Neural crest cell (in vitro differentiated cells): ENCODE results near the gene AK8. TPM values are rescaled to one million over a fixed set of nuclear protein-coding genes. Genes with fewer than 3 reads are reported as not detected.

ENCODE experiments used
- DNase-seq: peaks from one replicate; pipeline ENCODE4 v3.0.0; 2021; ENCODE audit warnings: low read depth, mixed read lengths, low spot score
- H3K27ac Mint-ChIP-seq: one replicate; pipeline ENCODE4 v1.8.0; 2021; ENCODE audit warnings: mild to moderate bottlenecking, mixed read lengths; ENCODE audit not compliant: unreplicated experiment
- H3K27me3 Mint-ChIP-seq: 2 replicates; pipeline ENCODE4 v1.8.0; 2021; ENCODE audit warnings: low read depth, mild to moderate bottlenecking, mixed read lengths
- H3K36me3 Mint-ChIP-seq: 2 replicates; pipeline ENCODE4 v1.8.0; 2021; ENCODE audit warnings: low read depth, mild to moderate bottlenecking, mixed read lengths
- H3K4me1 Mint-ChIP-seq: 2 replicates; pipeline ENCODE4 v1.8.0; 2021; ENCODE audit warnings: mixed read lengths
- H3K4me3 Mint-ChIP-seq: one replicate; pipeline ENCODE4 v1.8.0; 2021; ENCODE audit warnings: mild to moderate bottlenecking, mixed read lengths
- H3K9me3 Mint-ChIP-seq: 2 replicates; pipeline ENCODE4 v1.8.0; 2021; ENCODE audit warnings: mixed read lengths
- CTCF ChIP-seq: fragments of 200-600 bp; sonication (generic); conservative IDR thresholded peaks from 2 replicates; pipeline ENCODE4 v1.5.0; 2021; ENCODE audit warnings: antibody characterized with exemption, mild to moderate bottlenecking
- total RNA-seq: library from RNA; stranded (reverse); gene quantifications from 2 replicates; pipeline ENCODE4 v1.2.1, GENCODE V29; 2021

Gene AK8
- total RNA-seq, 1 donor from 2014 or later, result 0.96 TPM

- Mint-ChIP-seq H3K27ac (no peak overlapping the region), H3K9me3 (peaks cover 10% of the 10 kb centered on the region), H3K4me1 (no peaks in the 10 kb centered on the region), H3K36me3 (peaks cover 5% of the 10 kb centered on the region), H3K4me3 (no peak overlapping the region), H3K27me3 (peaks cover 5% of the 10 kb centered on the region)
- no peak for TF ChIP-seq CTCF
- DNase-seq, result no peak
Observed at GRCh38 chr9:132702254-132702653, 175.8 kb downstream of the AK8 start.

- Mint-ChIP-seq H3K4me3 (no peak overlapping the region), H3K36me3 (peaks cover 13% of the 10 kb centered on the region), H3K27ac (no peak overlapping the region), H3K9me3 (peaks cover 20% of the 10 kb centered on the region), H3K4me1 (no peaks in the 10 kb centered on the region), H3K27me3 (no peaks in the 10 kb centered on the region)
- no peak for TF ChIP-seq CTCF
- DNase-seq, result no peak
Observed at GRCh38 chr9:132699956-132700355, 178.1 kb downstream of the AK8 start.

DNA sequence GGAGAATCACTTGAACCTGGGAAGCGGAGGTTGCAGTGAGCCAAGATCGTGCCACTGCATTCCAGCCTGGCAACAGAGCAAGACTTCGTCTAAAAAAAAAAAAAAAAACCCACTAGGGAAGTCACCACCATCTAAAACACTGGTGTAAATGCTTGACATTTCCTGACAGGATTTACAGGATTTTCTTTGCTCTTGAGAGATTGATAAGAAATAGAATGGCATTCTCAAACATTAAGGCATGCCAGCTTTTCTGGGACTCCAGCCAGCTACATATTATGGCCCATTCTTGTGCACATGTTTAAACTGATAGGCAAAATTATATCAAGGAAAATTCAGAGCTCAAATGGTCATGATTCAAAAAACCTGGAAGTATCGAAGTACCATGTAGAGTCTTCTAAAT is 179.1 kb downstream of the AK8 start:
- no peaks in the 10 kb centered on the region for H3K27me3 Mint-ChIP-seq
- H3K36me3 Mint-ChIP-seq, result peaks cover 18% of the 10 kb centered on the region
- no peak for DNase-seq
- no peaks in the 10 kb centered on the region for H3K4me1 Mint-ChIP-seq
- no peak overlapping the region for H3K4me3 Mint-ChIP-seq
- no peak for TF ChIP-seq CTCF
- H3K27ac Mint-ChIP-seq, result no peak overlapping the region
- H3K9me3 Mint-ChIP-seq, result peaks cover 24% of the 10 kb centered on the region

DNA sequence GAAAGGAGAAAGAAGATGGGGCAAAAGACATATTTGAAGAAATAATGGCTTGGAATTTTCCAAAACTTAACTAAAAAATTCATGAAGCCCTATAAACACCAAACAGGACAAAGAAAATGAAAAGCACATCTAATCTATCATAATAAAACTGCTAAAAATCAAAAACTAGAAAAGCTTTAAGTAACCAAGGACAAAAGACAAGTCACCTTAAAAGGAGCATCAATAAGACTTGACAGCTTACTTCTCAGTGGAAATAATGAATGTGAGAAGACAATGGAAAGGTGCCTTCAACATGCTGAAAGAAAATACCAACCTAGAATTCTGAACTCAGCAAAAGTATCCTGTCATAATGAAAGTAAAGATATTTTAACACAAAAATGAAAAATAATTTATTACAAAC is 180.9 kb downstream of the AK8 start:
- Mint-ChIP-seq H3K4me3 (no peak overlapping the region), H3K4me1 (no peaks in the 10 kb centered on the region), H3K9me3 (peaks cover 18% of the 10 kb centered on the region), H3K27ac (no peak overlapping the region), H3K36me3 (peaks cover 23% of the 10 kb centered on the region), H3K27me3 (no peaks in the 10 kb centered on the region)
- DNase-seq, result no peak
- no peak for TF ChIP-seq CTCF

GRCh38 chr9:132694144-132694543 is 183.9 kb downstream of the AK8 start:
- no peak for TF ChIP-seq CTCF
- Mint-ChIP-seq H3K9me3 (peaks cover 18% of the 10 kb centered on the region), H3K4me1 (no peaks in the 10 kb centered on the region), H3K27ac (no peak overlapping the region), H3K27me3 (no peaks in the 10 kb centered on the region), H3K36me3 (peaks cover 36% of the 10 kb centered on the region), H3K4me3 (no peak overlapping the region)
- no peak for DNase-seq

DNA sequence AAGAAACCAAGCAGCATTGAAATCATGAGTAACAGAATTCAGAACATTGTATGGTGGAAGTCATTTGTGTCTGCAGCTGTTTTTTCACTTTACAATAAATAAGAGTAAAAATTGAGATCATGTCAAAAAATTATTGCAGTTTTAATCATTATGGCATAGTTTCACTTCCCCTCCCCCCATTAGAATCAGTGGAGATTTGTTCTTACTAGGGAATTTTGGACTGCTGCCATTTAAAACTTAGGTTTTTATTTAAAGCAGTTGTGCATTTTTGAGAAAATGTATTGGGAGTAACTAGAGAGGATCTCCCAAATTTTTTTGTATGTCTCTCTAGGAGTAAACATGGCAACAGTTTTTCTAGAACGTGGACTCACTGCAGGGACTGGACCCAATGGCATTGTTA is 187.4 kb downstream of the AK8 start:
- peaks cover 41% of the 10 kb centered on the region for H3K36me3 Mint-ChIP-seq
- DNase-seq, result no peak
- no peaks in the 10 kb centered on the region for H3K27me3 Mint-ChIP-seq
- H3K4me3 Mint-ChIP-seq, result no peak overlapping the region
- TF ChIP-seq CTCF, result no peak
- H3K9me3 Mint-ChIP-seq, result peaks cover 9% of the 10 kb centered on the region
- H3K4me1 Mint-ChIP-seq, result no peaks in the 10 kb centered on the region
- no peak overlapping the region for H3K27ac Mint-ChIP-seq
